Bronchial epithelial cell (primary cell): ENCODE data around the gene LMCD1. TPM values are rescaled to one million over a fixed set of nuclear protein-coding genes. Genes with fewer than 3 reads are reported as not detected.

Source experiments
- DNase-seq: peaks from one replicate; pipeline ENCODE4 v3.0.0-alpha.2; 2010; ENCODE audit warnings: low read depth
- FAIRE-seq: peaks from 2 replicates; lab custom pipeline; 2011; peaks lifted over from hg19 to GRCh38; lab: Jason Lieb, UNC
- H3K27me3 ChIP-seq: 2 replicates; pipeline ENCODE4 v1.5.1; 2011; ENCODE audit warnings: low read length; ENCODE audit not compliant: control insufficient read depth, insufficient read depth
- H3K36me3 ChIP-seq: 2 replicates; pipeline ENCODE4 v1.5.1; 2011; ENCODE audit warnings: low read length; ENCODE audit not compliant: control insufficient read depth, insufficient read depth
- H3K4me3 ChIP-seq: 2 replicates; pipeline ENCODE4 v1.5.1; 2011; ENCODE audit warnings: mild to moderate bottlenecking, low read depth, low read length, control low read depth
- total RNA-seq: library from RNA; depleted of rRNA; stranded (reverse); fragments of >200 nt; gene quantifications from 2 replicates; pipeline ENCODE4 v1.2.1, GENCODE V29; 2014
- TF ChIP-seq, protein P1 (sequence below): IDR thresholded peaks from 2 replicates; pipeline ENCODE4 v1.5.1; 2011; ENCODE audit warnings: mild to moderate bottlenecking, moderate library complexity, low read length, control low read depth, inconsistent platforms; ENCODE audit not compliant: insufficient read depth, severe bottlenecking

LMCD1 gene, protein sequence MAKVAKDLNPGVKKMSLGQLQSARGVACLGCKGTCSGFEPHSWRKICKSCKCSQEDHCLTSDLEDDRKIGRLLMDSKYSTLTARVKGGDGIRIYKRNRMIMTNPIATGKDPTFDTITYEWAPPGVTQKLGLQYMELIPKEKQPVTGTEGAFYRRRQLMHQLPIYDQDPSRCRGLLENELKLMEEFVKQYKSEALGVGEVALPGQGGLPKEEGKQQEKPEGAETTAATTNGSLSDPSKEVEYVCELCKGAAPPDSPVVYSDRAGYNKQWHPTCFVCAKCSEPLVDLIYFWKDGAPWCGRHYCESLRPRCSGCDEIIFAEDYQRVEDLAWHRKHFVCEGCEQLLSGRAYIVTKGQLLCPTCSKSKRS
- total RNA-seq, result 1.2 and 2.6 TPM in 2 replicates

DNA sequence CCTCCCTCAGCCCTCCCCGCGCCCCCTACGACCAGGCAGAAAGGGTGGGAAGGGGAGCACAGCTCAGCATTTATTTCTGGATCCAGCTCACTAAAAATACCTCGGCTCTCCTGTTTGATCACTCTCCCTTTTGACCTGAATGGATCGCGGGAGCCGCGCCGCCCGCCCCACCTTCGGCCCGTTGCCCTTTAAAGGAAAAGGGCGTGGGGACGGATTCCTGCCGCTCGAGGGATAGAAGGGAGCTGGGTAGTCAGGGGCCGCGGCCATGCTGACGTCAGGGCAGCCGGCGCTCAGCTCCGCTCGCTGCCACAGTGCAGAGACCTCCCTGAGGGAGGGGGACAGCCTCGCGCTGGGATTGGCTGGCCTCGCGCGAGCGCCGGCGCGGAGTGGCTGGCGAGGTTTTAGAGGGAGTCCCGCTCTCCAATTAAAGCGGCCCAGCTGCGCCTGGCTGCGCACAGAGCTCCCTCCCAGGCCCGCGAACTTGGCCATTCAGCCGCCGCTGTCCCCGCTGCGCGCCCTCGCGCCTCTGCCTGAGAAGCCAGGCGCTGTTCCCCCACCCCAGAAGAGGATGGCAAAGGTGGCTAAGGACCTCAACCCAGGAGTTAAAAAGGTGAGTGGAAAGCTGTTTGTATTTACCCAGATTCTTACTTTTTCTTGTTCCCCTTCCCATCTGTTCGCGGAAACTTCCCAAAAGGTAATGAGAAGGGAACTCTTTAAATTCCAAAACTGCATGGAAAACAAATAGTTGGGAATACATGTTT lies at the start of gene LMCD1:
TSS of gene LMCD1 (plus strand) at position 453 of the 761 bp plus-strand sequence. CDS start at position 569, 116 bp downstream.
- FAIRE-seq, result no peak
- DNase-seq, result peak; percentile 91
- no peaks in the 10 kb centered on the region for H3K36me3 ChIP-seq
- H3K4me3 ChIP-seq, result peak within 1 kb of the TSS; percentile 43
- no peaks in the 10 kb centered on the region for H3K27me3 ChIP-seq
- TF ChIP-seq, protein P1, sequence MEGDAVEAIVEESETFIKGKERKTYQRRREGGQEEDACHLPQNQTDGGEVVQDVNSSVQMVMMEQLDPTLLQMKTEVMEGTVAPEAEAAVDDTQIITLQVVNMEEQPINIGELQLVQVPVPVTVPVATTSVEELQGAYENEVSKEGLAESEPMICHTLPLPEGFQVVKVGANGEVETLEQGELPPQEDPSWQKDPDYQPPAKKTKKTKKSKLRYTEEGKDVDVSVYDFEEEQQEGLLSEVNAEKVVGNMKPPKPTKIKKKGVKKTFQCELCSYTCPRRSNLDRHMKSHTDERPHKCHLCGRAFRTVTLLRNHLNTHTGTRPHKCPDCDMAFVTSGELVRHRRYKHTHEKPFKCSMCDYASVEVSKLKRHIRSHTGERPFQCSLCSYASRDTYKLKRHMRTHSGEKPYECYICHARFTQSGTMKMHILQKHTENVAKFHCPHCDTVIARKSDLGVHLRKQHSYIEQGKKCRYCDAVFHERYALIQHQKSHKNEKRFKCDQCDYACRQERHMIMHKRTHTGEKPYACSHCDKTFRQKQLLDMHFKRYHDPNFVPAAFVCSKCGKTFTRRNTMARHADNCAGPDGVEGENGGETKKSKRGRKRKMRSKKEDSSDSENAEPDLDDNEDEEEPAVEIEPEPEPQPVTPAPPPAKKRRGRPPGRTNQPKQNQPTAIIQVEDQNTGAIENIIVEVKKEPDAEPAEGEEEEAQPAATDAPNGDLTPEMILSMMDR, result peak; percentile 13

DNA sequence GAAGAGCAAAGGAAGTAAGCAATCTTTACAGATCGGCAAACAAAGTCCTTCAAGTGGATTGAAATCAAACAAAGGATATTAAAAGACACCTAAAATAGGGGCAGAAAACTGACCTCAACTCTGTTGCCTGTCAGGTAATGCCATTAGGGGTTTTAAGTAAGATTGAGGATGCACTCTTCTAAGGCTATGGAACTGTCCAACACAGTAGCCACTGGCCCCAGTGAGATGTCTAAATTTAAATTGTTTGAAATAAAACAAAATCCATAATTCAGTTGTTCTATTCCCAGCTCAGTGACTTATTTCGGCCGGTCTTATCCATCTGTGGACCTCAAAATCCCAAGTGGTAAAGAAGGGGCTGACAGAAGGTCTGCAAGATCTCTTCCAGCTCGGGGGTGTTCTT lies 49.5 kb upstream of the LMCD1 start:
- FAIRE-seq (no peak), DNase-seq (no peak)
- Histone ChIP-seq H3K27me3 (no peaks in the 10 kb centered on the region), H3K36me3 (no peaks in the 10 kb centered on the region), H3K4me3 (no peak overlapping the region)
- TF ChIP-seq, protein P1, result no peak

DNA sequence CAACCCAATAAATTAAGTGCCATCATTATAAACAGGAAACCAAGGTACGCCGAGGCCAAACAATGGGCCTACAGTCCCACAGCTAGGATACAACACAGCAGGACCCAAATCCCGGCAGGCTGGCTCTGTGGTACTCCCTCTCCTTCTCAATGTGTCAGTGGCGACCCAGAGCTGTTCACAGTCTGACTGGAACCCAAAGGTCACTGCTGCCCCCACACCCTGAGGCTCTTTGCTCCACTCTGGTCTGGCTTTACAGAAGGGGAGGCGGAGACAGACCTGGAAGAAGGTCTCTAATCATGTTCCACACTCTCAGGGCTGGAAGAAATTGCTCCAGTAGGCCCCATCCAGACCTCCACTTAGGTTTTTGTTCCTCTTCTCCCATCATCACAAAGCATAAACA lies 48.5 kb upstream of the LMCD1 start:
- Histone ChIP-seq H3K27me3 (no peaks in the 10 kb centered on the region), H3K4me3 (no peak overlapping the region), H3K36me3 (no peaks in the 10 kb centered on the region)
- DNase-seq (no peak), FAIRE-seq (no peak)
- TF ChIP-seq, protein P1, result no peak

GRCh38 chr3:8455526-8456411 lies 45.9 kb upstream of the LMCD1 start:
- TF ChIP-seq, protein P1, result no peak
- FAIRE-seq (no peak), DNase-seq (no peak)
- Histone ChIP-seq H3K4me3 (no peak overlapping the region), H3K36me3 (no peaks in the 10 kb centered on the region), H3K27me3 (no peaks in the 10 kb centered on the region)

DNA sequence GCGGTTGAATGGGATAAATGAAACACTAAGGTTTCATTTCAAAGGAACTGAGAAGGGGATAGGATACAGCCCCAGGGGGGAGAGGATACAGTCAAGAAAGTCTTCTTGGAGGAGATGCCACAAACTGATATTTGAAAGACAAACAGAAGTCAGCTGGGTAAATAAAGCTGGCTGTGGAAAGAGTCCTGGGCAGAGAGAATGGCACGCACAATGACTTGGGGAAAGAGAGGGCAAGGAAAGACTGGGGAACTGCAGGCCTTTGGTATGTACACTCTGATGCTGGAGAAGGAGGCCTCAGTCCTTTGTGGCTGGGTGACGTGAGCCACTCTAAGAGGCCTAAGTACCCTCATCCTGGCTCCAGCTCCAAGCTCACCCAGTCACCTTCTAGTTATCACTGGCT lies 45.2 kb upstream of the LMCD1 start:
- TF ChIP-seq, protein P1, result no peak
- no peak for FAIRE-seq
- Histone ChIP-seq H3K27me3 (no peaks in the 10 kb centered on the region), H3K4me3 (no peak overlapping the region), H3K36me3 (no peaks in the 10 kb centered on the region)
- no peak for DNase-seq
